ENCODE measurements around the gene NUCB1.

GRCh38 chr19:48879025-48879637 lies 21.0 kb upstream of the NUCB1 start:
- TF ChIP-seq CTCF (IDR thresholded peaks at IDR 0.05) (no peak), POLR2A (IDR thresholded peaks at IDR 0.05) (no peak)

Data from Peyer's patch (tissue), 4 donors.